ENCODE measurements around the gene TMEM192. TPM values are rescaled to one million over a fixed set of nuclear protein-coding genes. Genes with fewer than 3 reads are reported as not detected.
"Not testable (repeated sequence)": the region's sequence is repeated elsewhere in the genome, so short reads cannot be mapped to it uniquely, and the experiment has no call there.

Gene TMEM192
- total and polyA plus RNA-seq, 12 donors: 4.5 to 23.1 (median 16.6) TPM

DNA sequence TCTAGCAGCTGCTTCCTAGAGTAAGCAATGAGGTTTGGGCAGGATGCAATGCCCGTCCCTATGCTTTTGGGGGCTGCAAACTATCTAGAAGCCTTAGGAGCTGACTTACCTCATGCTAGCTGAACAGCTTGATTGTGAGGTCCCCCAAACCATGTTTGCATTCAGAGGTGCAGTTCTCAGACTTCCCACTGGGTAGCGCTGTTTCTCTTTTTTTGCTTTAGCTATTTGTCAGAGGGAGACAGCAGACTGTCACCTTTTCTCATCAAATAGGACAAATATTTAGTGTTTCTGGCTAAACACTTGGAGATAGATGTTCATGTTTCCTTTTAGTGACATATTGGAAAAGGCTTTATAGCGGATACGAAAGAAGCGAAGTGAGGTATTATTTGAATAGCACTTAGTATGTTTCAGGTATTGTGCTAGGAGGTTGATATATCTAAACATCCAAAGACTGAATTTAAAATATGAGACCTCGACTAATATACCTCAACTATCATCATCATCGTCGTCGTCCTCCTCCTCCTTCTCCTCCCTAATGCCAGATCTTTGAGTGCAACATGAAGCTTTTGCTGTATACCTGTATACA, 18.7 kb upstream of the TMEM192 start:
- Histone ChIP-seq H3K27ac (no peak overlapping the region), H3K36me3 (no peaks in the 10 kb centered on the region), H3K4me3 (no peak overlapping the region), H3K9me3 (no peaks in the 10 kb centered on the region), H3K27me3 (peaks cover 0 to 14% (median 0%) of the 10 kb centered on the region in 7 donors), H3K4me1 (peaks cover 0 to 26% (median 0%) of the 10 kb centered on the region in 9 donors)
- ATAC-seq: peak in 6 of 8 donors; percentile 61 to 77 (median 72)
- TF ChIP-seq, protein P1, sequence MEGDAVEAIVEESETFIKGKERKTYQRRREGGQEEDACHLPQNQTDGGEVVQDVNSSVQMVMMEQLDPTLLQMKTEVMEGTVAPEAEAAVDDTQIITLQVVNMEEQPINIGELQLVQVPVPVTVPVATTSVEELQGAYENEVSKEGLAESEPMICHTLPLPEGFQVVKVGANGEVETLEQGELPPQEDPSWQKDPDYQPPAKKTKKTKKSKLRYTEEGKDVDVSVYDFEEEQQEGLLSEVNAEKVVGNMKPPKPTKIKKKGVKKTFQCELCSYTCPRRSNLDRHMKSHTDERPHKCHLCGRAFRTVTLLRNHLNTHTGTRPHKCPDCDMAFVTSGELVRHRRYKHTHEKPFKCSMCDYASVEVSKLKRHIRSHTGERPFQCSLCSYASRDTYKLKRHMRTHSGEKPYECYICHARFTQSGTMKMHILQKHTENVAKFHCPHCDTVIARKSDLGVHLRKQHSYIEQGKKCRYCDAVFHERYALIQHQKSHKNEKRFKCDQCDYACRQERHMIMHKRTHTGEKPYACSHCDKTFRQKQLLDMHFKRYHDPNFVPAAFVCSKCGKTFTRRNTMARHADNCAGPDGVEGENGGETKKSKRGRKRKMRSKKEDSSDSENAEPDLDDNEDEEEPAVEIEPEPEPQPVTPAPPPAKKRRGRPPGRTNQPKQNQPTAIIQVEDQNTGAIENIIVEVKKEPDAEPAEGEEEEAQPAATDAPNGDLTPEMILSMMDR (IDR thresholded peaks at IDR 0.05): peak; percentile 62 to 96 (median 90)
- intact Hi-C loops (cut with DNase I): loop anchor here (1.0 to 10.0 kb wide), 9 partner anchors 73 to 333 kb away; partner anchors contain the start of gene KLHL2 (in 1 of the 10)
- 12 to 17% methylated on average over 9 of the region's 9 CpGs for WGBS, 2 donors
- DNase-seq: peak in 1 of 2 donors; percentile 60

DNA sequence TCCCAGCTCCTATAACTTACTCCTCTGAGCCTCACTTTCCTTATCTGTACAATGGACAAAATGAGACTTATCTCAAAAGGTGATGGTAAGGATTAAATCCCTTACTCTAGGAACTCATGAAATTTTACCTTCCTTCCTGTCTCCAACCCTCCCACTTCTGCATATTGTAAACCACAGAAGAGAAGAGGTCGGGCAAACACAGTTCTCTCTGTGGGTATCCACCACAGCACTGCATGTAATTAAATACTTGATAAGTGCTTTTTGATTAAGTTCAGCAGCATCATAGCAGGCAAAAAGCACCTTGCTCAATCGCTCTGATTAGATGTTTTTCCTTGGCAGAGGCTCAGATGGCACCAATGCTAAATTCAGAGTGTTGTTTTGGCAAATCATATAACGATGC, 17.3 kb upstream of the TMEM192 start:
- H3K36me3 ChIP-seq: no peaks in the 10 kb centered on the region
- H3K27ac ChIP-seq: no peak overlapping the region
- H3K27me3 ChIP-seq: peaks cover 0 to 14% (median 0%) of the 10 kb centered on the region in 7 donors
- ATAC-seq (no peak), DNase-seq (no peak)
- peaks cover 0 to 26% (median 0%) of the 10 kb centered on the region in 9 donors for H3K4me1 ChIP-seq
- TF ChIP-seq, protein P1 (IDR thresholded peaks at IDR 0.05): no peak
- 52 to 67% methylated on average over 3 of the region's 3 CpGs for WGBS, 2 donors
- H3K4me3 ChIP-seq: no peak overlapping the region
- intact Hi-C loops (cut with DNase I): loop anchor here in 9 of 10 donors (2.0 to 10.0 kb wide), 8 partner anchors 75 to 335 kb away; partner anchors contain the start of gene KLHL2 (in 1 of the 9)
- no peaks in the 10 kb centered on the region for H3K9me3 ChIP-seq

- DNase-seq; intact Hi-C loops (cut with DNase I); H3K9me3 ChIP-seq; ATAC-seq; H3K4me1 ChIP-seq; H3K4me3 ChIP-seq; H3K27ac ChIP-seq; H3K36me3 ChIP-seq: not testable (repeated sequence)
- 93 to 96% methylated on average over 39 to 40 of the region's 40 CpGs for WGBS, 2 donors
- H3K27me3 ChIP-seq: peaks cover 0 to 19% (median 0%) of the 10 kb centered on the region in 7 donors
These were observed 13.3 kb upstream of the TMEM192 start for GRCh38 chr4:165125869-165126499.

DNA sequence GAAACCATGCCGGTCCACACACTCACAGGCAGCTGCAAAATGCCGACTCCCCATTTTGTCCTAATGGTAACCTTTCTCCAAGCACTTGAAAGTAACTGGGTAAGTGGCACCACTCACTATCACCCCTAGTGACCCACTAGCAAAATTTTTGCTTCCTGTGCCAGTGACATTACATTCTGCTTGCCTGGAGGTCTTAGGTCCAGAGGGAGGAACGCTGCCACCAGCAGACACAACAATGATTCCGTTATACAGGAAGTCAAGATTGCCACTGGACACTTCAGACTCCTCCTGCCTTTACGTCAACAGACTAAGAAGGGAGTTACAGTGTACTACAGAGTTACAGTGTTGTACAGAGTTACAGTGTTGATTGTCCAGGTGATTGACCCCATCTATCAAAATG, 11.8 kb upstream of the TMEM192 start:
- no peaks in the 10 kb centered on the region for H3K9me3 ChIP-seq
- H3K4me1 ChIP-seq: no peaks in the 10 kb centered on the region
- intact Hi-C loops (cut with DNase I): no loop called here
- peaks cover 0 to 19% (median 0%) of the 10 kb centered on the region in 7 donors for H3K27me3 ChIP-seq
- no peak overlapping the region for H3K27ac ChIP-seq
- TF ChIP-seq, protein P1 (IDR thresholded peaks at IDR 0.05): no peak
- H3K36me3 ChIP-seq: no peaks in the 10 kb centered on the region
- DNase-seq (no peak), ATAC-seq (no peak)
- H3K4me3 ChIP-seq: no peak overlapping the region
- 62 to 70% methylated on average over 5 of the region's 5 CpGs for WGBS, 2 donors

Measured in heart right ventricle (tissue), 16 donors.